IMR-90 (cell line): Measurements from ENCODE around the gene HSP90AB1. TPM values are rescaled to one million over a fixed set of nuclear protein-coding genes. Genes with fewer than 3 reads are reported as not detected.

ENCODE experiments used
- ATAC-seq: fragments of 200-7000 bp; cut with Tn5 transposase; 2 replicates; pipeline ENCODE4 v1.9.1; 2020; ENCODE audit warnings: low read depth, mild to moderate bottlenecking, moderate library complexity
- BruUV-seq: library from RNA; stranded (reverse); fragments of 400-500 nt; replicated peaks from 2 replicates; lab custom pipeline; 2021; lab: Mats Ljungman, UMichigan
- CTCF ChIA-PET: fragments of 300-600 bp; formaldehyde crosslinking; extraction: SDS; loops from one replicate; lab custom pipeline; 2021; ENCODE audit warnings: antibody characterized with exemption; lab: Yijun Ruan, JAX
- POLR2A ChIA-PET: fragments of 300-600 bp; sonication (Branson Sonifier 250); formaldehyde crosslinking; loops from one replicate; lab custom pipeline; 2022; ENCODE audit warnings: antibody characterized with exemption; ENCODE audit not compliant: unreplicated experiment; lab: Charles Lee
- DNase-seq: peaks from one replicate; pipeline ENCODE4 v3.0.0; 2013
- H2AFZ ChIP-seq: replicated peaks from 2 replicates; pipeline ENCODE3; 2013; ENCODE audit warnings: low read length, mild to moderate bottlenecking; ENCODE audit not compliant: poor library complexity
- H2AK5ac ChIP-seq: 2 replicates; pipeline ENCODE4 v1.6.1; 2013; ENCODE audit warnings: low read depth, low read length, inconsistent platforms
- H2AK9ac ChIP-seq: replicated peaks from 2 replicates; pipeline ENCODE3; 2013; ENCODE audit warnings: mild to moderate bottlenecking, low read depth, low read length, moderate library complexity; ENCODE audit not compliant: poor library complexity
- H2BK120ac ChIP-seq: 2 replicates; pipeline ENCODE4 v1.6.1; 2013; ENCODE audit warnings: low read depth, low read length, inconsistent platforms
- H2BK15ac ChIP-seq: 3 replicates; pipeline ENCODE4 v1.6.1; 2013; ENCODE audit warnings: low read depth, low read length, inconsistent platforms
- H2BK20ac ChIP-seq: 2 replicates; pipeline ENCODE4 v1.6.1; 2013; ENCODE audit warnings: low read depth, mild to moderate bottlenecking, inconsistent platforms, low read length, moderate library complexity
- H2BK5ac ChIP-seq: 2 replicates; pipeline ENCODE4 v1.6.1; 2013; ENCODE audit warnings: mild to moderate bottlenecking, low read depth, low read length, inconsistent platforms; ENCODE audit not compliant: poor library complexity, severe bottlenecking
- H3K14ac ChIP-seq: replicated peaks from 2 replicates; pipeline ENCODE4 v1.6.1; 2013; ENCODE audit warnings: low read depth, low read length, inconsistent platforms
- H3K18ac ChIP-seq: 2 replicates; pipeline ENCODE4 v1.6.1; 2013; ENCODE audit warnings: low read depth, low read length, control low read depth
- H3K23ac ChIP-seq: 2 replicates; pipeline ENCODE4 v1.6.1; 2013; ENCODE audit warnings: low read depth, low read length, inconsistent platforms
- H3K27ac ChIP-seq: 2 replicates; pipeline ENCODE4 v1.5.1; 2013; ENCODE audit warnings: mild to moderate bottlenecking, control low read depth, low read length; ENCODE audit not compliant: insufficient read depth
- H3K27me3 ChIP-seq: 2 replicates; pipeline ENCODE4 v1.6.1; 2013; ENCODE audit warnings: low read length; ENCODE audit not compliant: control insufficient read depth, insufficient read depth
- H3K36me3 ChIP-seq: 2 replicates; pipeline ENCODE4 v1.6.1; 2013; ENCODE audit warnings: low read length, mixed read lengths; ENCODE audit not compliant: control insufficient read depth, insufficient read depth
- H3K4ac ChIP-seq: 2 replicates; pipeline ENCODE4 v1.6.1; 2013; ENCODE audit warnings: low read depth, low read length, inconsistent platforms
- H3K4me1 ChIP-seq: 2 replicates; pipeline ENCODE4 v1.6.1; 2013; ENCODE audit warnings: low read length, mixed read lengths; ENCODE audit not compliant: control insufficient read depth, insufficient read depth
- H3K4me2 ChIP-seq: 2 replicates; pipeline ENCODE4 v1.6.1; 2013; ENCODE audit warnings: low read depth, mild to moderate bottlenecking, control low read depth, low read length, moderate library complexity
- H3K4me3 ChIP-seq: 2 replicates; pipeline ENCODE4 v1.5.1; 2013; ENCODE audit warnings: low read depth, mild to moderate bottlenecking, control low read depth, low read length, moderate library complexity; ENCODE audit not compliant: insufficient read depth
- H3K56ac ChIP-seq: 2 replicates; pipeline ENCODE4 v1.6.1; 2013; ENCODE audit warnings: low read length, inconsistent platforms; ENCODE audit not compliant: insufficient read depth; ENCODE audit errors: extremely low read depth
- H3K79me1 ChIP-seq, 2 experiments: 2 replicates each; pipeline ENCODE4 v1.6.1; 2013; ENCODE audit warnings: low read length in 2 of 2, inconsistent platforms in 1 of 2, low read depth in 1 of 2
- H3K9ac ChIP-seq: 2 replicates; pipeline ENCODE4 v1.6.1; 2013; ENCODE audit warnings: low read depth, low read length, control low read depth
- H3K9me1 ChIP-seq: 2 replicates; pipeline ENCODE4 v1.6.1; 2013; ENCODE audit warnings: low read length, inconsistent platforms; ENCODE audit not compliant: insufficient read depth
- H3K9me3 ChIP-seq: 2 replicates; pipeline ENCODE4 v1.6.1; 2013; ENCODE audit warnings: low read length; ENCODE audit not compliant: control insufficient read depth, insufficient read depth
- H4K20me1 ChIP-seq: 2 replicates; pipeline ENCODE4 v1.6.1; 2013; ENCODE audit warnings: low read length, inconsistent platforms; ENCODE audit not compliant: insufficient read depth
- H4K5ac ChIP-seq: 2 replicates; pipeline ENCODE4 v1.6.1; 2013; ENCODE audit warnings: mild to moderate bottlenecking, low read depth, low read length, control low read depth
- H4K8ac ChIP-seq, 2 experiments: 2 replicates each; pipeline ENCODE4 v1.6.1; 2013; ENCODE audit warnings: low read depth in 2 of 2, low read length in 2 of 2, control low read depth in 1 of 2, inconsistent platforms in 1 of 2
- H4K91ac ChIP-seq: 2 replicates; pipeline ENCODE4 v1.6.1; 2013; ENCODE audit warnings: low read depth, low read length, inconsistent platforms; ENCODE audit not compliant: insufficient read depth
- CHD1 ChIP-seq: IDR thresholded peaks from 2 replicates; pipeline ENCODE4 v1.6.1; 2012; ENCODE audit warnings: low read depth, low read length, improper control_type of control experiment
- CTCF ChIP-seq: conservative IDR thresholded peaks from 2 replicates; pipeline ENCODE4 v1.5.1; 2012; ENCODE audit warnings: mild to moderate bottlenecking, low read depth, low read length, improper control_type of control experiment
- RAD21 ChIP-seq: IDR thresholded peaks from 2 replicates; pipeline ENCODE4 v1.6.1; 2012; ENCODE audit warnings: low read length, improper control_type of control experiment
- WGBS, 2 experiments: methylation state at CpG; one replicate each; pipeline versions ENCODE4 v1.1.5 to v1.1.7; 2013; ENCODE audit warnings: missing lambda C conversion rate in 2 of 2; ENCODE audit not compliant: insufficient read length in 1 of 2; ENCODE audit errors: extremely low coverage in 2 of 2; 5-methylcytosine and 5-hydroxymethylcytosine counted together
- dilution Hi-C: fragments of 300-500 bp; cut with HindIII; formaldehyde crosslinking; loops from one replicate; pipeline ENCODE4 v1.14.3; 2018; ENCODE audit warnings: low sequenced_read_pairs; ENCODE audit not compliant: unreplicated experiment
- in situ Hi-C: fragments of 300-500 bp; cut with MboI; formaldehyde crosslinking; loops from 3 replicates; pipeline ENCODE4 v1.14.3; 2019; ENCODE audit warnings: low sequenced_read_pairs, inconsistent platforms, mixed read lengths
- intact Hi-C: fragments of 100-400 bp; cut with micrococcal nuclease; formaldehyde crosslinking; loops from 2 replicates; pipeline ENCODE4 v1.10.0; 2022
- polyA plus RNA-seq, 3 experiments: library from polyadenylated mRNA; depleted of rRNA; stranded (reverse); fragments of >200 nt; gene quantifications; 2 replicates each; pipeline ENCODE4 v1.2.3, GENCODE V29; 2012; ENCODE audit warnings: low replicate concordance in 1 of 3
- total RNA-seq: library from RNA; depleted of rRNA; stranded (reverse); fragments of >200 nt; gene quantifications from 2 replicates; pipeline ENCODE4 v1.2.3, GENCODE V29; 2012

HSP90AB1 gene
- total and polyA plus RNA-seq, 2 of the 4 experiments (the other 2 are of a cell fraction) = 887 to 1,307 TPM

DNA sequence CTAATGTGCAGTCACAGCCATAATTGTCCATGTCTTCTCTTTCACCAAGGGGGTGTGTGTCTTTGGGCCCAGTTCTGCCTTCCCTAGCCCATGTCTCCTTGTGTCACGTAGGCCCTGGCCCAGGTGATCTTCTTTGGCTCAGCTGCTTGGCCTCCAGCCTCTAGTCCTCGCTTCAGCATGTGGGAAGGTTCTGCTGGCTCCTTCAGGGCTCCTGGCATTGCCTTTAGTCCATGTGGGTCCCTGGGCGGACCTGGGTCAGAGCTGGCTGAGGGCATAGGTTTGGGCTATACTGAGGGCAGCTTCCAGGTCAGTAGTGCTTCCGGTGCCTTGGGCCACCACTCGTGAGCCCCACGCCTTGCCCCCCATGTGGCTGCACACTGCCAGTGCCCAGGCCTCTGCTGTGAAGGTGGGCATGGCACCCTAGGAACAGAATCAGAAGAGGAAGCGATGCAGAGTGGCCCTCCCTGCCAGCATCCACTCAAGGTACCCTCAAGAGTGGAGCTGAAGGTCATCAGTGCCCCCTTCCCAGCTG, 53.5 kb downstream of the HSP90AB1 start:
- intact Hi-C loops = no loop called here
- H4K20me1 ChIP-seq = no peaks in the 10 kb centered on the region
- in situ Hi-C loops = no loop called here
- H3K9ac ChIP-seq = no peak overlapping the region
- H4K8ac ChIP-seq = no peak overlapping the region
- no peak overlapping the region for H2AFZ ChIP-seq
- H2BK120ac ChIP-seq = no peak overlapping the region
- no peak overlapping the region for H2BK20ac ChIP-seq
- no peak overlapping the region for H2BK5ac ChIP-seq
- H4K91ac ChIP-seq = no peak overlapping the region
- no peak overlapping the region for H3K14ac ChIP-seq
- dilution Hi-C loops = no loop called here
- ChIA-PET POLR2A (no interaction called here), CTCF (no interaction called here)
- no peak overlapping the region for H3K23ac ChIP-seq
- H2BK15ac ChIP-seq = no peak overlapping the region
- peaks cover 44% of the 10 kb centered on the region for H3K36me3 ChIP-seq
- no peaks in the 10 kb centered on the region for H3K79me1 ChIP-seq
- H3K9me1 ChIP-seq = no peaks in the 10 kb centered on the region; the same call in 1 of the 2 replicates
- 67% methylated on average over 3 of the region's 7 CpGs; no CpG with 5 or more reads in 1 of the 2 experiments for WGBS, 2 experiments
- no peak overlapping the region for H2AK9ac ChIP-seq
- no peak overlapping the region for H3K4me3 ChIP-seq
- H2AK5ac ChIP-seq = no peak overlapping the region
- H3K18ac ChIP-seq = no peak overlapping the region
- no TSS peak for BruUV-seq
- TF ChIP-seq CHD1 (no peak), RAD21 (no peak), CTCF (no peak)
- peaks cover 20% of the 10 kb centered on the region for H3K27me3 ChIP-seq
- H3K9me3 ChIP-seq = no peaks in the 10 kb centered on the region
- H4K5ac ChIP-seq = no peak overlapping the region
- ATAC-seq (no peak), DNase-seq (no peak)
- H3K56ac ChIP-seq = no peak overlapping the region
- H3K4me2 ChIP-seq = no peak overlapping the region
- H3K27ac ChIP-seq = no peak overlapping the region
- no peak overlapping the region for H3K4ac ChIP-seq
- no peaks in the 10 kb centered on the region for H3K4me1 ChIP-seq
